K562 (cell line): Measurements from ENCODE around the gene USP49. TPM values are rescaled to one million over a fixed set of nuclear protein-coding genes. Genes with fewer than 3 reads are reported as not detected.

Experiments
- C11orf30 ChIP-seq: fragments of 450-650 bp; IDR thresholded peaks from 2 replicates; pipeline ENCODE4 v1.6.1; 2016; ENCODE audit warnings: low read depth, mild to moderate bottlenecking
- EHMT2 ChIP-seq: fragments of 450-650 bp; IDR thresholded peaks from 2 replicates; pipeline ENCODE4 v1.6.1; 2018; ENCODE audit warnings: antibody characterized with exemption
- FOXA1 ChIP-seq: fragments of 450-650 bp; IDR thresholded peaks from 2 replicates; pipeline ENCODE4 v1.6.1; 2016; ENCODE audit warnings: mild to moderate bottlenecking, borderline replicate concordance
- GTF2A2 ChIP-seq: IDR thresholded peaks from 2 replicates; pipeline ENCODE4 v1.6.1; 2016; ENCODE audit warnings: mild to moderate bottlenecking, missing genetic modification characterization, missing compliant biosample characterization
- NFXL1 ChIP-seq: fragments of 450-650 bp; formaldehyde crosslinking; IDR thresholded peaks from 2 replicates; pipeline ENCODE4 v1.4.0; 2021; ENCODE audit warnings: mild to moderate bottlenecking
- NR4A1 ChIP-seq, 2 experiments: fragments of 250-450 bp in 1 of 2; fragments of 450-650 bp in 1 of 2; sonication (Bioruptor Pico) in 1 of 2; IDR thresholded peaks; 2 replicates each; pipeline versions ENCODE4 v1.4.0 to v1.6.1; 2016 to 2020; ENCODE audit warnings: mild to moderate bottlenecking in 2 of 2, missing compliant biosample characterization in 1 of 2, missing genetic modification characterization in 1 of 2, moderate library complexity in 1 of 2
- PHB ChIP-seq: fragments of 250-450 bp; sonication (Bioruptor Pico); IDR thresholded peaks from 2 replicates; pipeline ENCODE4 v1.5.0; 2021
- POLR2AphosphoS5 ChIP-seq: IDR thresholded peaks from 2 replicates; pipeline ENCODE4 v1.6.1; 2011; ENCODE audit warnings: mild to moderate bottlenecking, low read depth, low read length, moderate library complexity; ENCODE audit not compliant: control insufficient read depth, insufficient read depth
- POLR2H ChIP-seq: IDR thresholded peaks from 2 replicates; pipeline ENCODE4 v1.6.1; 2016; ENCODE audit warnings: missing genetic modification characterization, low read depth, mild to moderate bottlenecking, control low read depth, missing compliant biosample characterization, moderate library complexity
- RBM25 ChIP-seq: fragments of 200-400 bp; formaldehyde crosslinking; IDR thresholded peaks from 2 replicates; pipeline ENCODE4 v1.6.1; 2018; ENCODE audit warnings: low read length, low read depth, moderate library complexity; ENCODE audit not compliant: severe bottlenecking
- SMARCA4 ChIP-seq: fragments of 450-650 bp; IDR thresholded peaks from 2 replicates; pipeline ENCODE4 v1.6.1; 2016
- TGIF2 ChIP-seq: sonication (generic); formaldehyde crosslinking; IDR thresholded peaks from 2 replicates; pipeline ENCODE4 v1.8.1; 2022; ENCODE audit warnings: mild to moderate bottlenecking, missing genetic modification reagents, moderate library complexity
- XRCC3 ChIP-seq: fragments of 450-650 bp; IDR thresholded peaks from 2 replicates; pipeline ENCODE4 v1.6.1; 2017; ENCODE audit warnings: mild to moderate bottlenecking, moderate library complexity
- ZKSCAN8 ChIP-seq: fragments of 200-800 bp; sonication (Bioruptor generic); IDR thresholded peaks from 2 replicates; pipeline ENCODE4 v1.6.1; 2016; ENCODE audit warnings: missing genetic modification characterization, missing compliant biosample characterization
- ZNF3 ChIP-seq: fragments of 250-450 bp; sonication (Bioruptor Pico); IDR thresholded peaks from 2 replicates; pipeline ENCODE4 v1.5.0; 2021; ENCODE audit warnings: mild to moderate bottlenecking, moderate library complexity
- ZNF507 ChIP-seq: conservative IDR thresholded peaks from 2 replicates; pipeline ENCODE4 v1.6.1; 2017; ENCODE audit warnings: missing genetic modification characterization, missing compliant biosample characterization
- ZNF589 ChIP-seq: fragments of 200-800 bp; sonication (Bioruptor generic); IDR thresholded peaks from 2 replicates; pipeline ENCODE4 v1.6.1; 2016; ENCODE audit warnings: low read depth, missing genetic modification characterization, missing compliant biosample characterization
- polyA plus RNA-seq, 8 experiments: library from polyadenylated mRNA; depleted of rRNA in 4 of 8; stranded (reverse) in 5 of 8; unstranded in 3 of 8; fragments of >200 nt; fragmentation: Nextera tagmentation in 2 of 8; fragmentation: Illumina TruSeq in 1 of 8; extraction: Ambion mirVana in 2 of 8; extraction: Trizol in 1 of 8; gene quantifications; 2 replicates each; pipeline versions ENCODE4 v1.2.1 to v1.2.3, GENCODE V29; 2011 to 2014; ENCODE audit warnings: inconsistent platforms in 1 of 8, missing spikeins in 1 of 8
- total RNA-seq, 7 experiments: library from RNA; depleted of rRNA in 6 of 7; stranded (reverse); fragments of >200 nt in 6 of 7; fragmentation: Illumina TruSeq in 2 of 7; extraction: Trizol in 2 of 7; gene quantifications; 2 replicates each; pipeline versions ENCODE4 v1.2.1 to v1.2.3, GENCODE V29; 2011 to 2021; ENCODE audit warnings: low replicate concordance in 1 of 7
- TF ChIP-seq, protein P1 (sequence below): fragments of 250-450 bp; sonication (Bioruptor Pico); IDR thresholded peaks from 2 replicates; pipeline ENCODE4 v1.5.0; 2021; ENCODE audit warnings: mild to moderate bottlenecking, moderate library complexity
- TF ChIP-seq, protein P2 (sequence below): sonication (generic); formaldehyde crosslinking; IDR thresholded peaks from 2 replicates; pipeline ENCODE4 v1.8.1; 2023; ENCODE audit warnings: missing genetic modification reagents, mild to moderate bottlenecking, borderline replicate concordance

The USP49 gene
- total and polyA plus RNA-seq, 9 of the 15 experiments (the other 6 are each of a cell fraction or from before 2014, with no cell fraction given) = 1.0 to 9.9 (median 6.5) TPM

DNA sequence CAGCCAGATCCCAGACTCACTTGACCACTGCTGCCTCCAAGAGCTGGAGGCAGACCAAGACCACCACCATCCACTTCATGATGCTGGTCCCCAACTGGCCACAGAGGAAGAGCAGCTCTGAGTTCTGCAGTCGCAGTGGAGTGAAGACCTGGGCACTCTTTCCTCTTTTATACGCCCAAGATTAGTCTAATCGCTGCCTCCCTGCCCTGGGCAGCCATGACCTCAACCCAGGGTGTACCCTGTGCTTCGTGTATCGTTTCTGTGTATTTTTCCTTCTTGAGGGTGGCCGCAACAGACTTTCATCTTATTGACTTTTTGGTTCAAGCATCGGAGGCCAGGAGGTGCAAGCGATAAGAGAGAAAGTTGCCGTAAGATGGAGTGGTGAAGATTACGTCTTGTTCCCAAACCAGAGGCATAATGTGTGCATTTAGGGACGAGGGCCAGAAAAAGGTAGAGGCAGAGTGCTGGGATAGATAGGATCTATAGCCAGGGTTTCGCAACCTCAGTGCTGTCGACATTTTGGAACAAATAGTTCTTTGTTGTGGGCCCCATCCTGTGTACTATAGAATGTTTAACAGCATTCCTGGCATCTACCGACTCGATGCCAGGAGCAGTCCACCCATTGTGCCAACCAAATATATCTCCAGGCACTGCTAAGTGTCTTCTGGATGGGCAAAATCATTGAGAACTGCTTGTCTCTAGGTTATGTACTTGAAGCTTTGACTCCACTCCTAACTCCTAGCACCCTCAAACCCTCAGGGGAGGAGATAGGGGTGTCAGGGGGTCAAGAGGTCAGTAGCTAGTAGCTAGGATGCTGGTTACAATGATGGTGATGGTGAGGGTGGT, 147.7 kb downstream of the USP49 start, which contains the start of gene PGC (continued):
- TF ChIP-seq, protein P1, sequence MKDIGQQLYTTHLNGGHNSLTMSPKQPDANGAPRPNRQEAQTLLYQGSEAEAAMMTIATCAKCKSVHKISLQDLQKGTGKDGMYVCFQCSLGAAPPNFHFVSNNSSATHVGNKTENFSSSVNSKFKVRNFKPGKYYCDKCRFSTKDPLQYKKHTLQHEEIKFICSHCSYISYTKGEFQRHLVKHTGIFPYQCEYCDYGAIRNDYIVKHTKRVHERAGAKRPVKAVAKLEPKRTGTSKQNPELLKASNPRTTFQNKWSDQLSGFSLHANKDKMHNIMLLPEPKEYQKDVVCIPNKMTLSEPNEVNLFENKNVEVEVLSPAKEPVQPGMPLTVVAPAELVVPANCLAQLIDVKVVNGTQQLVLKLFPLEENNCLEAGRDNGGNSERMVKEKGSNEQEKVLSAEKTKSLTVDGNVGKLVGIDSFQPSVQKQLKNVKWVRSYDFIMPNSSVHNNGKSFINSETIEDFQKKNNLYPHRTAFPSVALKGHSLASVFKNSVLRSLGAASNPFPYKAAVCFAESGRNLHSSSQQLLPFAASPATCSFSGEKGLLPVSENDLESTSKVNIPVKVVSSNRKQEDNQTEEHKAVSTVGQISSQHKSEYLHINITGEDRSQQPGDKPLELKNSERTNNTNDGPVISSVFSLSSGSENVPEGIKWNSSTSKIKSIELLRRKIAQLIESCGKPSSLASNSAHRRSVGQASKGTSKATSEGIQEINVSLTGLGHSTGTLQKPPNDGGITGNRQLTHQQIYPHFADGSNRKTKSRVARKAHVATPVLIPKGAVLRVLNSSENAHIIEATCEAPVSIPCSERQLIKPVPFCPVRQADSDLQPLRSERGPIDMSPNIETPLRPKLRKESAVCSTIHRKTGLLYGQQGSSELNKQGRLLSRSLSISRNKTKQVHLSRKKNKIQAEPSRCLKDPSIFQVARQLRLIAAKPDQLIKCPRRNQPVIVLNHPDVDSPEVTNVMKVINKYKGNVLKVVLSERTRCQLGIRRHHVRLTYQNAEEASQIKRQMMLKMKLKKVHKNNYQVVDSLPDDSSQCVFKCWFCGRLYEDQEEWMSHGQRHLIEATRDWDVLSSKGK (CRISPR knock-in tag) = no peak
- TF ChIP-seq FOXA1 (no peak), NR4A1 (CRISPR knock-in tag; IDR thresholded peaks at IDR 0.05) (no peak), NR4A1 (tag; IDR thresholded peaks at IDR 0.05) (no peak), ZNF507 (no peak), POLR2H (no peak), C11orf30 (no peak), PHB (no peak), SMARCA4 (peak; percentile 80; the same call in 1 of the 2 replicates), EHMT2 (no peak), NFXL1 (no peak), XRCC3 (no peak), GTF2A2 (tag) (no peak), POLR2AphosphoS5 (no peak), ZNF589 (no peak), TGIF2 (no peak), ZNF3 (CRISPR knock-in tag) (no peak), RBM25 (no peak), ZKSCAN8 (CRISPR knock-in tag) (no peak)
- TF ChIP-seq, protein P2, sequence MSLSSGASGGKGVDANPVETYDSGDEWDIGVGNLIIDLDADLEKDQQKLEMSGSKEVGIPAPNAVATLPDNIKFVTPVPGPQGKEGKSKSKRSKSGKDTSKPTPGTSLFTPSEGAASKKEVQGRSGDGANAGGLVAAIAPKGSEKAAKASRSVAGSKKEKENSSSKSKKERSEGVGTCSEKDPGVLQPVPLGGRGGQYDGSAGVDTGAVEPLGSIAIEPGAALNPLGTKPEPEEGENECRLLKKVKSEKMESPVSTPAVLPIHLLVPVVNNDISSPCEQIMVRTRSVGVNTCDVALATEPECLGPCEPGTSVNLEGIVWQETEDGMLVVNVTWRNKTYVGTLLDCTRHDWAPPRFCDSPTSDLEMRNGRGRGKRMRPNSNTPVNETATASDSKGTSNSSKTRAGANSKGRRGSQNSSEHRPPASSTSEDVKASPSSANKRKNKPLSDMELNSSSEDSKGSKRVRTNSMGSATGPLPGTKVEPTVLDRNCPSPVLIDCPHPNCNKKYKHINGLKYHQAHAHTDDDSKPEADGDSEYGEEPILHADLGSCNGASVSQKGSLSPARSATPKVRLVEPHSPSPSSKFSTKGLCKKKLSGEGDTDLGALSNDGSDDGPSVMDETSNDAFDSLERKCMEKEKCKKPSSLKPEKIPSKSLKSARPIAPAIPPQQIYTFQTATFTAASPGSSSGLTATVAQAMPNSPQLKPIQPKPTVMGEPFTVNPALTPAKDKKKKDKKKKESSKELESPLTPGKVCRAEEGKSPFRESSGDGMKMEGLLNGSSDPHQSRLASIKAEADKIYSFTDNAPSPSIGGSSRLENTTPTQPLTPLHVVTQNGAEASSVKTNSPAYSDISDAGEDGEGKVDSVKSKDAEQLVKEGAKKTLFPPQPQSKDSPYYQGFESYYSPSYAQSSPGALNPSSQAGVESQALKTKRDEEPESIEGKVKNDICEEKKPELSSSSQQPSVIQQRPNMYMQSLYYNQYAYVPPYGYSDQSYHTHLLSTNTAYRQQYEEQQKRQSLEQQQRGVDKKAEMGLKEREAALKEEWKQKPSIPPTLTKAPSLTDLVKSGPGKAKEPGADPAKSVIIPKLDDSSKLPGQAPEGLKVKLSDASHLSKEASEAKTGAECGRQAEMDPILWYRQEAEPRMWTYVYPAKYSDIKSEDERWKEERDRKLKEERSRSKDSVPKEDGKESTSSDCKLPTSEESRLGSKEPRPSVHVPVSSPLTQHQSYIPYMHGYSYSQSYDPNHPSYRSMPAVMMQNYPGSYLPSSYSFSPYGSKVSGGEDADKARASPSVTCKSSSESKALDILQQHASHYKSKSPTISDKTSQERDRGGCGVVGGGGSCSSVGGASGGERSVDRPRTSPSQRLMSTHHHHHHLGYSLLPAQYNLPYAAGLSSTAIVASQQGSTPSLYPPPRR (CRISPR knock-in tag) = no peak
